Glutamatergic neuron (in vitro differentiated cells): ENCODE results near the gene OTUB2. TPM values are rescaled to one million over a fixed set of nuclear protein-coding genes. Genes with fewer than 3 reads are reported as not detected.

Experiments
- DNase-seq: peaks from one replicate; pipeline ENCODE4 v3.0.0; 2022
- H3K27ac Mint-ChIP-seq: one replicate; pipeline ENCODE4 v1.8.0; 2020; ENCODE audit warnings: mild to moderate bottlenecking, mixed read lengths, inconsistent platforms; ENCODE audit not compliant: unreplicated experiment
- H3K27me3 Mint-ChIP-seq: one replicate; pipeline ENCODE4 v1.8.0; 2020; ENCODE audit warnings: mild to moderate bottlenecking, moderate library complexity, mixed read lengths, inconsistent platforms; ENCODE audit not compliant: unreplicated experiment
- H3K36me3 Mint-ChIP-seq: one replicate; pipeline ENCODE4 v1.8.0; 2020; ENCODE audit warnings: mild to moderate bottlenecking, mixed read lengths, inconsistent platforms; ENCODE audit not compliant: unreplicated experiment
- H3K4me1 Mint-ChIP-seq: one replicate; pipeline ENCODE4 v1.8.0; 2020; ENCODE audit warnings: mild to moderate bottlenecking, low read depth, mixed read lengths, inconsistent platforms; ENCODE audit not compliant: unreplicated experiment
- H3K4me3 Mint-ChIP-seq: one replicate; pipeline ENCODE4 v1.8.0; 2020; ENCODE audit warnings: mild to moderate bottlenecking, mixed read lengths, inconsistent platforms; ENCODE audit not compliant: unreplicated experiment
- H3K9me3 Mint-ChIP-seq: one replicate; pipeline ENCODE4 v1.8.0; 2020; ENCODE audit warnings: mild to moderate bottlenecking, moderate library complexity, mixed read lengths, inconsistent platforms; ENCODE audit not compliant: unreplicated experiment
- total RNA-seq: library from RNA; stranded (reverse); fragmentation: NEBNext Ultra II Directional; extraction: Animal tissue kit (Norgen Biotek cat#: 25700); gene quantifications from one replicate; pipeline ENCODE4 v1.2.1, GENCODE V29; 2021; ENCODE audit not compliant: unreplicated experiment
- TF ChIP-seq, protein P1 (sequence below): fragments of 200-600 bp; sonication (generic); IDR thresholded peaks from one replicate; pipeline ENCODE4 v1.5.0; 2021; ENCODE audit not compliant: partially characterized antibody, unreplicated experiment

The OTUB2 gene
- total RNA-seq, 1 donor from 2014 or later, result 5.5 TPM

DNA sequence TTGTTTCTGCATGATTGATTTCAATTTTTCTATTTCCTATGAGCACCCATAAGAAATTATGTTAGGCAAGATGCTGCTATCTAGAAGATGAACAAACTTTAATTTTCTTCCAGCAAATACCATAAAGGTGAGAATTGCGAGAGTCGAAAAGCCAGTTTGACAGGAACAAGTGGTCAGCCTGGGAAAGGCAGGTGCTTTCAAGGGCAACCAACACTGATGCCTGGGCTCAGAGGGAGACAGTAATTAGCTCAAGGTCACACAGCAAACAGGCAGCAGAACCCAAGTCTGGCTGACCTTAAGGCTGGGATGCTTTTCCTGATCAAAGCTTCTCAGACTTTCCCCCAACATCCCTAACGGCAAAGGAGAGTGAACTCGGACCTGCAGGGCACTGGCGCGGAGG lies 6.8 kb upstream of the OTUB2 start:
- no peak for DNase-seq
- Mint-ChIP-seq H3K27me3 (peaks cover 4% of the 10 kb centered on the region), H3K4me1 (peaks cover 3% of the 10 kb centered on the region), H3K9me3 (peaks cover 2% of the 10 kb centered on the region), H3K4me3 (no peak overlapping the region), H3K36me3 (no peaks in the 10 kb centered on the region), H3K27ac (no peak overlapping the region)
- TF ChIP-seq, protein P1, sequence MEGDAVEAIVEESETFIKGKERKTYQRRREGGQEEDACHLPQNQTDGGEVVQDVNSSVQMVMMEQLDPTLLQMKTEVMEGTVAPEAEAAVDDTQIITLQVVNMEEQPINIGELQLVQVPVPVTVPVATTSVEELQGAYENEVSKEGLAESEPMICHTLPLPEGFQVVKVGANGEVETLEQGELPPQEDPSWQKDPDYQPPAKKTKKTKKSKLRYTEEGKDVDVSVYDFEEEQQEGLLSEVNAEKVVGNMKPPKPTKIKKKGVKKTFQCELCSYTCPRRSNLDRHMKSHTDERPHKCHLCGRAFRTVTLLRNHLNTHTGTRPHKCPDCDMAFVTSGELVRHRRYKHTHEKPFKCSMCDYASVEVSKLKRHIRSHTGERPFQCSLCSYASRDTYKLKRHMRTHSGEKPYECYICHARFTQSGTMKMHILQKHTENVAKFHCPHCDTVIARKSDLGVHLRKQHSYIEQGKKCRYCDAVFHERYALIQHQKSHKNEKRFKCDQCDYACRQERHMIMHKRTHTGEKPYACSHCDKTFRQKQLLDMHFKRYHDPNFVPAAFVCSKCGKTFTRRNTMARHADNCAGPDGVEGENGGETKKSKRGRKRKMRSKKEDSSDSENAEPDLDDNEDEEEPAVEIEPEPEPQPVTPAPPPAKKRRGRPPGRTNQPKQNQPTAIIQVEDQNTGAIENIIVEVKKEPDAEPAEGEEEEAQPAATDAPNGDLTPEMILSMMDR, result no peak

DNA sequence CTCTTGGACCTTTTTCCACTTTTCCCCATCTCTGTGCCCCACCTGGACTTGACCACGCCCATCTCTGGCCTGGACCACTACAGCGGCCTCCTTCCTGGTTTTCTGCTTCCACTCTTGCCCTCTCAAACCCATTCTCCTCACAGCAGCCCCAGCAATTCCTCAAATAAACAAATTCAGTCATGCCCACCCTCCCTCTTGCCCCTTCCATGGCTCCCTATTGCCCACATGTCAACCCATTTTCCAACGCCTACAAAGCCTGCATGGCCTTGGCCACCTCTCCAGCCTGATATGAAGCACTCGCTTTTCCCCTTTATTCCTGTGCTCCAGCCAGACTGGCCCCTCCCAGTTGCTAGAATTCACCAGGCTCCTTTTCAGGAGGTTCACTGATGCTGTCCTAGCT lies 5.9 kb upstream of the OTUB2 start:
- peaks cover 4% of the 10 kb centered on the region for H3K27me3 Mint-ChIP-seq
- peaks cover 2% of the 10 kb centered on the region for H3K9me3 Mint-ChIP-seq
- TF ChIP-seq, protein P1, result no peak
- no peaks in the 10 kb centered on the region for H3K36me3 Mint-ChIP-seq
- H3K4me3 Mint-ChIP-seq, result no peak overlapping the region
- H3K27ac Mint-ChIP-seq, result no peak overlapping the region
- no peak for DNase-seq
- peaks cover 3% of the 10 kb centered on the region for H3K4me1 Mint-ChIP-seq

DNA sequence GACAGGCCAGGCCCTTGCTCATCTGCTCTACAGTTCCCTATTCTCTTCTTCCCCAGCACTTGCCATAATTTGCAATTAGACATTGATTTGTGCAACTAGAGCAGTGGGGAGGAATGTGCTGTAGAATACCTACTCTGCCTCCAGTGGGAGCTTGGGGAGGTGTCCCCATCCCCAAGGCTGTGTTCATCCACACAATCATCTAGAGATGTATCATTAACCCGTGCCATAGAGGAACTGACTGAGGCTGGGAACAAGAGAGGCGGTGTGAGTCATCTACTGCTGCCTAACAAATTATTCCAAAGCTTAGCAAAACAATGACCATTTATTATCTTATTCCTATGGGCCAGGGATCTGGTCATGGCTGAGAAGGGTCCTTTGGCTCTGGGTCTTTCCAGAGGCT lies 5.1 kb upstream of the OTUB2 start:
- Mint-ChIP-seq H3K4me3 (no peak overlapping the region), H3K27ac (no peak overlapping the region), H3K27me3 (peaks cover 3% of the 10 kb centered on the region), H3K4me1 (peaks cover 6% of the 10 kb centered on the region), H3K9me3 (peaks cover 2% of the 10 kb centered on the region), H3K36me3 (no peaks in the 10 kb centered on the region)
- TF ChIP-seq, protein P1, result no peak
- DNase-seq, result no peak

DNA sequence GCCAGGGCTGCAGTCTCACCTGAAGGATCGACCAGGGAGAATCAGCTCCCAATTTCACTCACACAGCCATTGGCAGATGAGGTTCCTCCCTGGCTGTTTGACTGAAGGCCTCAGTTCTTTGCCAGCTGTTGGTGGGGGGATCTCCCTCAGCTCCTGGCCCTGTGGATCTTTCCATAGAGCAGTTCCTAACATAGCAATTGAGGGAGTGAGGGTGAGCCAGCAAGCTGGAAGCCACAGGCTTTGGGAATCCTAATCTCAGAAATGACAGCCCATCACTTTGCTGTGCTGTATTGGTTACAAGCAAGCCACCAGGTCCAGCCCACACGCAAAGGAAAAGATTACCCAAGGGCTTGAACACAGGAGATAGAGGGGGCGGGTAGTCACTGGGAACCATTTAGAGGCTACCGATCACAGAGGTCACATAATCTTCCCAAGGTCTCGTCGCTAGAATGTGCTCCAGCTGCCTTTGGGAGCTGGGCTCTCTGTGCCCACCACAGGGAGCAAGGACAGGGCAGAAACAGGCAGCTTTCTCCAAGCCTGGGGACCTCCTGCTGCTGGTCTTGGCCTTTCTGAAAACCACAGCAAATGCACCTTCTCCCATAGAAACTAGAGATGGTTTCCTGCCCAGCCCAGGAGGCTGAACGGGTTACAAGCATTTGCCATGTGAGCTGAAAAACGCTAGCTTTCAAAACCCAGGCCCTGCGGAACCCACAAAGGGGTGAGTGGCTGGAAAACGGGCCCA lies 4.6 kb upstream of the OTUB2 start:
- Mint-ChIP-seq H3K9me3 (peaks cover 2% of the 10 kb centered on the region), H3K4me1 (peaks cover 6% of the 10 kb centered on the region), H3K36me3 (no peaks in the 10 kb centered on the region), H3K4me3 (no peak overlapping the region), H3K27ac (no peak overlapping the region), H3K27me3 (peaks cover 1% of the 10 kb centered on the region)
- no peak for DNase-seq
- TF ChIP-seq, protein P1, result no peak
